ENCODE results near the gene STEAP2. TPM values are rescaled to one million over a fixed set of nuclear protein-coding genes. Genes with fewer than 3 reads are reported as not detected.

STEAP2 gene
- polyA plus RNA-seq, 4 donors: 8.1 to 18.3 (median 12.7) TPM

DNA sequence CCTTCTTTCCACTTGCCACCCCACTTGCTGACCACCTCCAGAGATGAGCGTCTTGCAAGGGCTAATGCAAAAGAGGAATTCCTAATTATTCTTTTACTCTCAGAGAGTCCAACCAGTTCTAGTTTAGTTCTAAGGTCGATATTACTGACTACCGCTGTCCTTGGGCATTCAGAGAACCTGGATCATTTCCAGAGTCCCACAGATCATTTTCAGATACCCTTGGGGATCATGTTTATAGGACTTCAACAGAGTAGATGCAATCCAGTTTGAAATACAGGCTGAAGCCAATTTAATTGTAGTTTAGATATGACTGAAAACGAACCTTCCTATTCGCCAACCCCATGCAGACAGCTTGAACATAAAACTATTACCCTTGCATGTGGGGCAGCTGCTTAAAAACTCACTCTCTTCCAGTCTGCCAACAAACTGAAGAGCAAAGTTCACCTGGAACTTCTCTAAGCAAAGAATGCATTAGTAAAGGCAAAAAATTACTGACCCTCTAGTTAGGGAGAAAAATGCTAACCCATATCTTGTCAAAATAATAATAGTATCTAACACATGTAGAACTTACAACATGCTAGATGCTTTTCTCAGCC is 55.8 kb downstream of the STEAP2 start:
- DNase-seq (ENCODE audit: low read depth in 4 of 4, low spot score in 2 of 4): no peak

GRCh38 chr7:90269163-90269562 is 57.6 kb downstream of the STEAP2 start:
- DNase-seq (ENCODE audit: low read depth in 4 of 4, low spot score in 2 of 4): no peak

- no peak for DNase-seq (ENCODE audit: low read depth in 4 of 4, low spot score in 2 of 4)
Measured at GRCh38 chr7:90270431-90271178, 59.1 kb downstream of the STEAP2 start.

DNA sequence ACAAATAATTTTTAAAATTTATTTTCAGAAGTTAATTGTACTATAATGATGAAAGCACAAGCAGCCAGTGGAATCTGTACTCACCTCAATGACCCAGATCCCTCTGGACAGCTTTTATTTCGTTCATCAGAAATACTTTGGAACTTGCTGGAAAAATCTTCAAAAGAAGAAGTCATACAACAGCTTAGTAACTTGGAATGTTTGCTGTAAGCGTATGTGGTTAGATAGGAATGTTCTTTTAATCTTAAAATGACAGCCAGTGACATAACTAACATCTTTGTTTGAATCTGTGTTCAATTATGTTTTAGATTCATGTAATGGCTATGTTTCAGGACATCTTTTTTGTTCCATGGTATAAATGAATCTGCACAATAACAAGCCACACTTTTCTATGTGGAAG is 60.2 kb downstream of the STEAP2 start:
- no peak for DNase-seq (ENCODE audit: low read depth in 4 of 4, low spot score in 2 of 4)

GRCh38 chr7:90272242-90272641 is 60.7 kb downstream of the STEAP2 start:
- DNase-seq (ENCODE audit: low read depth in 4 of 4, low spot score in 2 of 4): no peak

- no peak for DNase-seq (ENCODE audit: low read depth in 4 of 4, low spot score in 2 of 4)
Measured at GRCh38 chr7:90274161-90274560, 62.6 kb downstream of the STEAP2 start.

DNA sequence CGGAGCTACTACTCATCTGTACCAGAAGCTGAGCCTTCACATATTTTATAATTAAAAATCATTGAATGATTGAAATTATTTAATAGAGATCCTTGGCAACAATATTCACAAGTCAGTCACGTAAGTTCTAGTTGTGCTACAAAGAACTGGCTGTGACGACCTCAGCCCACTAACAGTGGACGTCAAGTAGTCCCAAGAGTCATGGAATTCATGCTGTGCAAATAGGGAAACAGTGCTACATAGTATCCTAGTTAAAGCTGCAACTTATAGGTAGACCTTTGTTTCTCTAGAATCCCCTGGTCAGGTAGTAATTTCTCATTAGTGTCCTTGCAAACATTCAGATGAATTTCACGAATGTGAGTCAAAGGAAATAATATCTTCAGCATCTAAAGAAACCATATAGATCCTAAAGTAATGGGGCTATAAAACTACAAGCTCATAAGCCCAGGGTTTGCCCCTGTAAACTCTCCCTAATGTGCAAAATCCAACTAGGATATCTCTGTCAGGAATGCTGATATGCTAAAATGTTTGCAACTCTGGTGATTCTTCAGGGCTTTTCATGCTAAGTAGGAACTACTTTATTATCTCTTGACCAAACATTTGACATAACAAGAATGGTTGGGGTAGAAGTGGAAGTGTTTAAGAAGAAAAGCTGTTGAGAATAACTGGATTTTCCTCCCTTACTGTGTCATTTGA is 64.6 kb downstream of the STEAP2 start:
- no peak for DNase-seq (ENCODE audit: low read depth in 4 of 4, low spot score in 2 of 4)

Other genes with a start within 250 kb of the STEAP2 start
- gene STEAP1, start 57.3 kb upstream of the STEAP2 start, polyA plus RNA-seq (ENCODE audit: insufficient read length in 4 of 4): 10 to 100 TPM in 3 of 4 donors, 1 to 10 TPM in 1; 9.0 to 15.3 (median 11.4) TPM
- 10 to 100 TPM; 12.3 to 21.2 (median 15.3) TPM for gene CFAP69, start 33.4 kb downstream of the STEAP2 start, polyA plus RNA-seq (ENCODE audit: insufficient read length in 4 of 4)
- gene FAM237B, start 109.6 kb downstream of the STEAP2 start, polyA plus RNA-seq (ENCODE audit: insufficient read length in 4 of 4): under 1 TPM; 0.23 to 0.88 (median 0.45) TPM
- 10 to 100 TPM; 21.5 to 29.2 (median 25.1) TPM for gene GTPBP10, start 135.0 kb downstream of the STEAP2 start, polyA plus RNA-seq (ENCODE audit: insufficient read length in 4 of 4)
- 10 to 100 TPM; 42.7 to 62.8 (median 49.5) TPM for gene CLDN12, start 191.7 kb downstream of the STEAP2 start, polyA plus RNA-seq (ENCODE audit: insufficient read length in 4 of 4)

Data from left renal cortex interstitium (tissue), 4 donors.